WTC11 (cell line): ENCODE measurements around the gene DTD1. TPM values are rescaled to one million over a fixed set of nuclear protein-coding genes. Genes with fewer than 3 reads are reported as not detected.

Experiments
- ATAC-seq: fragments of 200-7000 bp; cut with Tn5 transposase; 2 replicates; pipeline ENCODE4 v1.10.0; 2021; ENCODE audit warnings: mild to moderate bottlenecking, moderate library complexity
- CTCF ChIA-PET: fragments of 300-600 bp; sonication (Branson Sonifier 250); formaldehyde crosslinking; loops from one replicate; lab custom pipeline; 2021; ENCODE audit warnings: antibody characterized with exemption; lab: Charles Lee
- POLR2A ChIA-PET: fragments of 350-600 bp; sonication (Branson Sonifier 250); formaldehyde crosslinking; loops from one replicate; lab custom pipeline; 2021; ENCODE audit warnings: antibody characterized with exemption; lab: Charles Lee
- DNase-seq: peaks from one replicate; pipeline ENCODE4 v3.0.0; 2021; ENCODE audit warnings: low spot score
- H3K27ac Mint-ChIP-seq: 2 replicates; pipeline ENCODE4 v1.8.0; 2021; ENCODE audit warnings: mixed read lengths
- H3K27me3 Mint-ChIP-seq: 2 replicates; pipeline ENCODE4 v1.8.0; 2021; ENCODE audit warnings: low read depth, mild to moderate bottlenecking, moderate library complexity, mixed read lengths
- H3K36me3 Mint-ChIP-seq: 2 replicates; pipeline ENCODE4 v1.8.0; 2021; ENCODE audit warnings: mixed read lengths
- H3K4me1 Mint-ChIP-seq: 2 replicates; pipeline ENCODE4 v1.8.0; 2022; ENCODE audit warnings: mixed read lengths
- H3K4me3 Mint-ChIP-seq: 2 replicates; pipeline ENCODE4 v1.8.0; 2021; ENCODE audit warnings: mild to moderate bottlenecking, moderate library complexity, mixed read lengths
- H3K9me3 Mint-ChIP-seq: 2 replicates; pipeline ENCODE4 v1.8.0; 2021; ENCODE audit warnings: mixed read lengths
- AFF4 ChIP-seq: sonication (generic); formaldehyde crosslinking; IDR thresholded peaks from 2 replicates; pipeline ENCODE4 v1.8.1; 2023; ENCODE audit warnings: mild to moderate bottlenecking, missing genetic modification reagents, borderline replicate concordance
- CBFB ChIP-seq: sonication (generic); formaldehyde crosslinking; IDR thresholded peaks from 2 replicates; pipeline ENCODE4 v1.8.1; 2022; ENCODE audit warnings: mild to moderate bottlenecking, low read depth, missing genetic modification reagents
- ERG ChIP-seq: fragments of 250-450 bp; sonication (Bioruptor Pico); IDR thresholded peaks from 2 replicates; pipeline ENCODE4 v1.8.0; 2021; ENCODE audit warnings: mild to moderate bottlenecking
- FOXP4 ChIP-seq: sonication (generic); formaldehyde crosslinking; IDR thresholded peaks from 2 replicates; pipeline ENCODE4 v1.8.0; 2022; ENCODE audit warnings: mild to moderate bottlenecking, missing genetic modification reagents
- GABPB1 ChIP-seq: sonication (generic); formaldehyde crosslinking; IDR thresholded peaks from 2 replicates; pipeline ENCODE4 v1.8.1; 2023; ENCODE audit warnings: mild to moderate bottlenecking, missing genetic modification reagents
- IRF2 ChIP-seq: sonication (generic); formaldehyde crosslinking; IDR thresholded peaks from 2 replicates; pipeline ENCODE4 v1.8.0; 2022; ENCODE audit warnings: low read depth, missing genetic modification reagents, borderline replicate concordance
- NFATC4 ChIP-seq: fragments of 250-450 bp; sonication (Bioruptor Pico); IDR thresholded peaks from 2 replicates; pipeline ENCODE4 v1.9.0; 2021; ENCODE audit warnings: mild to moderate bottlenecking
- NFYB ChIP-seq: sonication (generic); formaldehyde crosslinking; conservative IDR thresholded peaks from 2 replicates; pipeline ENCODE4 v1.8.0; 2022; ENCODE audit warnings: low read depth, missing genetic modification reagents
- NR3C1 ChIP-seq: sonication (generic); formaldehyde crosslinking; conservative IDR thresholded peaks from 2 replicates; pipeline ENCODE4 v1.8.1; 2023; ENCODE audit warnings: low read depth, mild to moderate bottlenecking, missing genetic modification reagents
- PRRX2 ChIP-seq: fragments of 250-450 bp; sonication (Bioruptor Pico); IDR thresholded peaks from 2 replicates; pipeline ENCODE4 v1.8.0; 2021; ENCODE audit warnings: mild to moderate bottlenecking
- SMAD4 ChIP-seq: sonication (generic); formaldehyde crosslinking; IDR thresholded peaks from 2 replicates; pipeline ENCODE4 v1.8.0; 2022; ENCODE audit warnings: mild to moderate bottlenecking, missing genetic modification reagents
- TEAD4 ChIP-seq: sonication (generic); formaldehyde crosslinking; IDR thresholded peaks from 2 replicates; pipeline ENCODE4 v1.8.0; 2022; ENCODE audit warnings: mild to moderate bottlenecking, missing genetic modification reagents
- USF1 ChIP-seq: sonication (generic); formaldehyde crosslinking; IDR thresholded peaks from 2 replicates; pipeline ENCODE4 v1.8.0; 2022; ENCODE audit warnings: mild to moderate bottlenecking, missing genetic modification reagents
- total RNA-seq: library from RNA; stranded (reverse); gene quantifications from 3 replicates; pipeline ENCODE4 v1.2.3, GENCODE V29; 2021
- TF ChIP-seq, protein P1 (sequence below): sonication (generic); formaldehyde crosslinking; IDR thresholded peaks from 2 replicates; pipeline ENCODE4 v1.8.0; 2023; ENCODE audit warnings: mild to moderate bottlenecking, missing genetic modification reagents

DTD1 gene
- total RNA-seq, 1 experiment from 2014 or later, result 71.1 TPM

DNA sequence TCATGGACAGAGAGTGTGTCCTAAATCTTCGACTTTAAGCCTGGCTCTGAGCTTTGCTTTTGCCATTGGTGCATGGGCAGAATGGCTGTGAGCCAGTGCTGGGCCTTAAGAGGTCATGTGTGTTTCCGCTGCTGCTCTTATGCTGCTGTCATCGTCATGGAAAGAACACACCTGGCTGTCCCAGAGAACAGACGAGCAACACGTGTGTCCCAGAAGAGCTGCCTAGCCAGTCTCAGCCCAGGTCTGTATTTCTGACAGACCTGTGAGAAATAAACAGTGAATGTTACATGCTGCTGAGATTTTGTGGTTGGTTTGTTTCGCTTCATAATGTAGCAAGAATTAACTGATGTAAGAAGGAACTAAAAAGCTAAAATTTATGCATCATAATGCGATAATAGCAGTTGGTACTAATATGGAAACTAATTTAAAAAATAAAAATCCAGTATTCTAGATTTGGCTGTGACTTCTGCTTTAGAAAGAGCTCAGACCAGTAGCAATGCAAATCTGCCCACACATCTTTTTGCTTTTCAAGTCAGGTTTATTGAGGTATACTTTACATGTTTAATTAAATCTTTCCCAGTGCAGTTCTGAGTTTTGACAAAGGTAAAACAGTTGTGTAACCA is 214.3 kb downstream of the DTD1 start (continued):
- TF ChIP-seq FOXP4 (CRISPR knock-in tag) (no peak), USF1 (CRISPR knock-in tag) (no peak), NFATC4 (CRISPR knock-in tag) (no peak), IRF2 (CRISPR knock-in tag) (no peak), PRRX2 (no peak), AFF4 (CRISPR knock-in tag) (no peak), TEAD4 (CRISPR knock-in tag) (no peak), NFYB (CRISPR knock-in tag) (no peak), CBFB (CRISPR knock-in tag) (no peak)

- Mint-ChIP-seq H3K9me3 (no peaks in the 10 kb centered on the region), H3K27me3 (no peaks in the 10 kb centered on the region), H3K4me3 (no peak overlapping the region)
- no peak for DNase-seq
- no peak for TF ChIP-seq ERG (CRISPR knock-in tag)
- no peak for TF ChIP-seq GABPB1 (CRISPR knock-in tag)
- no peak for TF ChIP-seq NR3C1
- no peak for TF ChIP-seq SMAD4 (CRISPR knock-in tag)
- TF ChIP-seq, protein P1, sequence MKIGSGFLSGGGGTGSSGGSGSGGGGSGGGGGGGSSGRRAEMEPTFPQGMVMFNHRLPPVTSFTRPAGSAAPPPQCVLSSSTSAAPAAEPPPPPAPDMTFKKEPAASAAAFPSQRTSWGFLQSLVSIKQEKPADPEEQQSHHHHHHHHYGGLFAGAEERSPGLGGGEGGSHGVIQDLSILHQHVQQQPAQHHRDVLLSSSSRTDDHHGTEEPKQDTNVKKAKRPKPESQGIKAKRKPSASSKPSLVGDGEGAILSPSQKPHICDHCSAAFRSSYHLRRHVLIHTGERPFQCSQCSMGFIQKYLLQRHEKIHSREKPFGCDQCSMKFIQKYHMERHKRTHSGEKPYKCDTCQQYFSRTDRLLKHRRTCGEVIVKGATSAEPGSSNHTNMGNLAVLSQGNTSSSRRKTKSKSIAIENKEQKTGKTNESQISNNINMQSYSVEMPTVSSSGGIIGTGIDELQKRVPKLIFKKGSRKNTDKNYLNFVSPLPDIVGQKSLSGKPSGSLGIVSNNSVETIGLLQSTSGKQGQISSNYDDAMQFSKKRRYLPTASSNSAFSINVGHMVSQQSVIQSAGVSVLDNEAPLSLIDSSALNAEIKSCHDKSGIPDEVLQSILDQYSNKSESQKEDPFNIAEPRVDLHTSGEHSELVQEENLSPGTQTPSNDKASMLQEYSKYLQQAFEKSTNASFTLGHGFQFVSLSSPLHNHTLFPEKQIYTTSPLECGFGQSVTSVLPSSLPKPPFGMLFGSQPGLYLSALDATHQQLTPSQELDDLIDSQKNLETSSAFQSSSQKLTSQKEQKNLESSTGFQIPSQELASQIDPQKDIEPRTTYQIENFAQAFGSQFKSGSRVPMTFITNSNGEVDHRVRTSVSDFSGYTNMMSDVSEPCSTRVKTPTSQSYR (CRISPR knock-in tag), result no peak
- TF ChIP-seq TEAD4 (CRISPR knock-in tag), result no peak
- TF ChIP-seq, all 79 proteins: peak for 0
- ATAC-seq, result no peak
- no peaks in the 10 kb centered on the region for H3K4me1 Mint-ChIP-seq
- CTCF ChIA-PET, result no interaction called here
- POLR2A ChIA-PET, result no interaction called here
- H3K36me3 Mint-ChIP-seq, result no peaks in the 10 kb centered on the region
- no peak overlapping the region for H3K27ac Mint-ChIP-seq
Measured at GRCh38 chr20:18805881-18806280, 218.0 kb downstream of the DTD1 start.
